Measurements from ENCODE around the gene AKR1B15.
"Not testable (repeated sequence)": the region's sequence is repeated elsewhere in the genome, so short reads cannot be mapped to it uniquely, and the experiment has no call there.

Gene AKR1B15

DNA sequence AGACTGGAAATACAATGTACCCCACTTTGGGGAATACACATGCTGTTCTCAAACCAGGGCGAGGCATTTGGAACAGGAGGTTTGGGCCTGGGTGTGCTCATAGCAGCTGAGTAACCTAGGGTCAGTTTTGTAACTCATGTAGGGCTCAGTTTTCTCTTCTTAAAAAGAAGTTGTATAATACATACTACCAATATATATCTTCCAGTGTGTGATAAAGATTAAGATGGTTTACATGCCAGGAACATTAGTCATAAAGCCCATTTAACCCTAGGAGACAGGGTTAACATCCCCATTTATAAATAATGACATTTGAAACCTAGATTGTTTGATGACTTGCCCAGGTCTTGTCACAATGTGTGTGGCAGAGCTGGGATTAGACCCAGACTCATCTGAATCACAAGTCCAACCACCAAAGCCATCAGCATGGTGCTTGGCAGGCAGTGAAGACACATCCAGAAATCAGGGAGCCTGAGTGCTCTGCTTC lies 15.6 kb upstream of the AKR1B15 start:
- TF ChIP-seq, protein P1, sequence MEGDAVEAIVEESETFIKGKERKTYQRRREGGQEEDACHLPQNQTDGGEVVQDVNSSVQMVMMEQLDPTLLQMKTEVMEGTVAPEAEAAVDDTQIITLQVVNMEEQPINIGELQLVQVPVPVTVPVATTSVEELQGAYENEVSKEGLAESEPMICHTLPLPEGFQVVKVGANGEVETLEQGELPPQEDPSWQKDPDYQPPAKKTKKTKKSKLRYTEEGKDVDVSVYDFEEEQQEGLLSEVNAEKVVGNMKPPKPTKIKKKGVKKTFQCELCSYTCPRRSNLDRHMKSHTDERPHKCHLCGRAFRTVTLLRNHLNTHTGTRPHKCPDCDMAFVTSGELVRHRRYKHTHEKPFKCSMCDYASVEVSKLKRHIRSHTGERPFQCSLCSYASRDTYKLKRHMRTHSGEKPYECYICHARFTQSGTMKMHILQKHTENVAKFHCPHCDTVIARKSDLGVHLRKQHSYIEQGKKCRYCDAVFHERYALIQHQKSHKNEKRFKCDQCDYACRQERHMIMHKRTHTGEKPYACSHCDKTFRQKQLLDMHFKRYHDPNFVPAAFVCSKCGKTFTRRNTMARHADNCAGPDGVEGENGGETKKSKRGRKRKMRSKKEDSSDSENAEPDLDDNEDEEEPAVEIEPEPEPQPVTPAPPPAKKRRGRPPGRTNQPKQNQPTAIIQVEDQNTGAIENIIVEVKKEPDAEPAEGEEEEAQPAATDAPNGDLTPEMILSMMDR (IDR thresholded peaks at IDR 0.05; ENCODE audit: borderline replicate concordance, insufficient read depth, low read depth, low read length) = no peak
- H3K4me3 ChIP-seq (ENCODE audit: low read depth, low read length) = no peak overlapping the region

DNA sequence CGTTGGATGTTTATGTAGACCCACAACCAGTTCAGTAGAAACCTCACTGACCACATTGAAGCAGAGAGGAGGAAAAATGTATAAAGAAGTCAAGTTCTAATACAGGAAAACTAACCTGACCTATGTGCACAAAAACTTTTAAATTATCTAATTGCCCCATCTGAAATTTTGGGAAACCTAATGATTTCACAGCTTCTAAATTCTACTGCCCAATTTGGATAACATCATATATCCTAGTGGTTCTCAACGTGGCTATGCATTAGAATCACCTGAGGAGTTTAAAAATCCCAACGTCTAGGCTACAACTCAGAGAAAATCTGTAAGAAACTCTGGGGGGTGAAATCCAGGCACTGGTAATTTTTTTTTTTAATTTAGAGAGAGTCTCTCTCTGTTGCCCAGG lies 14.3 kb upstream of the AKR1B15 start:
- TF ChIP-seq, protein P1 (IDR thresholded peaks at IDR 0.05; ENCODE audit: borderline replicate concordance, insufficient read depth, low read depth, low read length) = no peak
- no peak overlapping the region for H3K4me3 ChIP-seq (ENCODE audit: low read depth, low read length)

DNA sequence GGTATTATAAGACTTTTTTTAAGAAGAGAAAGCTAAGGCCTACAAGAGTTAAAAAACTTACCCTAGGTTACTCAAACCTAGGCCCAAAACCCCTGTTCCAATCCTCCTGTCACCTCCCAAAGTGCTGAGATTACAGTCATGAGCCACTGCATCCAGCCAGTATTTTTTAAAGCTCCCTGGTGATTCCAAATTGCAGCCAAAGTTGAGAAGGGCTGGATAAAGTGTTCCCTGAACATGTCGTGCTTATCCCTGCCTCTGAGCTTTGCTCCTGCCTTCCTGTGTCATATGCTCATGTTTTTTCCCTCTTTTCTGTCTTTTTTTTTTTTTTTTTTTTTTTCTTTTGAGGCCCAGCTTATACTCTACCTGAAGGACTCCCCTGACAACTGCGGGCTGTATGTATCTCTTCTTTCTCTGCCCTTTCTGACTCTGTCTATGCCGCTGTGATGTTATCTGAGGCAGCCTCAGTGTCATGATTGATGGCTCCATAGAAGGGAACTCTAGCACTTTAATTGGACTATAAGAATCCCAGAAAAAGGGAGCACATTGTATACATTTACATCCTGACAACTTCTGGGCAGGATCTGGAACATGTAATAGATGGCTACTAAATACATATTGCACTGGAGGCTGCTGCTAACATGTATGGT lies 13.5 kb upstream of the AKR1B15 start:
- TF ChIP-seq, protein P1 (IDR thresholded peaks at IDR 0.05; ENCODE audit: borderline replicate concordance, insufficient read depth, low read depth, low read length) = no peak
- H3K4me3 ChIP-seq (ENCODE audit: low read depth, low read length) = no peak overlapping the region

DNA sequence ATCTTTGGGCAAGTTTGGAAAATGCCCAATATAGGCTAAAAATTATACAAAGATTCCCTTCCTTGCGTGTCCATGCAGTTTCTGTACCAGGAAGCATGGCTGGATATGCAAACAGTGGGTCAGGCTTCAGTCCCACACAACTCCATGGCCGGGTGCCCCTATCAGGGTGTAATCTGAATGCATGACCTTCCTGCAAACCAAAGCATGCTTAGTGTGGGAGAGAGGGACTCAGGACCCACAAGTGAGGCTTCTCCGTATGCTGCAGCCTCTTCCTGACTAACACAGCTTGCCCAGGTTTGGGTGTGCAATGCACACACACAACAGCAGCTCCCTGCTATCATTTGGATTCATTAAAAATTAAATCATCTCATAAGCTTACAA lies 13.0 kb upstream of the AKR1B15 start:
- TF ChIP-seq, protein P1 (IDR thresholded peaks at IDR 0.05; ENCODE audit: borderline replicate concordance, insufficient read depth, low read depth, low read length) = no peak
- H3K4me3 ChIP-seq (ENCODE audit: low read depth, low read length) = no peak overlapping the region

DNA sequence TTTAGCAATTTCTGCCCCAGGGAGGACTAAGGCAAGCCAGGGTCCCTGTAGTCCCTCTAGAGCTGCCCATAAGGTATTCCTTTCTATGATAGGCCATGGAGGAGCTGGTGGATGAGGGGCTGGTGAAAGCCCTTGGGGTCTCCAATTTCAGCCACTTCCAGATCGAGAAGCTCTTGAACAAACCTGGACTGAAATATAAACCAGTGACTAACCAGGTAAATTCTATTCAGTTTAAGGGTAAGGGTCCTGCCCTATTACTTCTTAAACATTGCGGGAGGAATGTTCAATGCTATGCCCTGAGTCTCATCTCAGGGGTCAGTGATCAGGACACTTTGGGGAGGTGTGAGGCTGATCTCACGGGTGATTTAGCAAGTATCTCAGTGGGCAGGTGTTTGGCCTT lies 12.4 kb upstream of the AKR1B15 start:
- H3K4me3 ChIP-seq (ENCODE audit: low read depth, low read length) = not testable (repeated sequence)

DNA sequence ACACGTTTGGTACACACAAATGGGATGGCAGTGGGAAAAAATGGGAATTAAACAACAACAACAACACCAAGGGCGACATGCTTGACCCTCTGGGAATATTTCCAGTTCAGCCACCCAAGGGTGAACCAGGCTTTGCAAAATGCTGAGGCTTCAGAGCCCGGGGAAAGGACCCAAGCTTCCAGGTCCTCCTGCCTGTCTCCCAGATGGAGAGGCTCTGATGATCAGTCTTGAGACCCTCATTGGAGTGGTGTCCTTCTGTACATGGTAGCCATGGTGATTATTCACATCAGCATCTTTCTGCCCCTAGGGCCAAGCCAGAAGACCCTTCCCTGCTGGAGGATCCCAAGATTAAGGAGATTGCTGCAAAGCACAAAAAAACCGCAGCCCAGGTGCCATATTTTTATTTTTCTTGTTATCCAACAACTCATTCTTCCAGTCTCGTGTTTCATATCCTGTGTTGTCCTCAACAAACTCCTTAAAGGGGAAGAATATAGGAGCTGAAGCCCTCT lies 11.6 kb upstream of the AKR1B15 start:
- not testable (repeated sequence) for H3K4me3 ChIP-seq (ENCODE audit: low read depth, low read length)

DNA sequence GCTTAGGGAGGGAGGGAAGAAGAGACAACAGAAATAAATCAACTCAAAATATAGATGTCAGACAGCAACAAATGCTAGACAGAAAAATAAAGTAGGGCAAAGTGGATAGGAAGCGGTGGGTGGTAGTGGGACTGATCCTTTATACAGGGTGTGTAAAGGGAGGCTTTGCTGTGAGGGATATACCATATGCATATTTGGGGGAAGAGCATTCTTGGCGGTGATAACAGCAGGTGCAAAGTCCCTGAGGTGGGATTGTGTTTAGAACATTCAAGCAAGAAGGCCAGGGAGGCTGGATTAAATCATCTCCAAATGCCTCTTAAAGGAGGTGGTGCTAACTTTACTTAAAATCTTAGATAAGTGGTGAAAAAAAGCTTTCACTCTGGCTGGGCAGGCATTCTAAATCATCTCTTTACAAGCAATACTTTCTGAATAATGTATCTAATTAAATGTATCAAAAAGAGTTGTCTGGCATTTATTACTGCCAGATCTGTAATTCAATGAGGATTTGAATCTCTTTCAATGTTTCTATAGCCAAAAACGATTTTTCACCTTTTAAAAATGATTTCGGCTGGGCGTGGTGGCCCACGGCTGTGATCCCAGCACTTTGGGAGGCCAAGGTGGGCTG lies 9.4 kb upstream of the AKR1B15 start:
- TF ChIP-seq, protein P1 (IDR thresholded peaks at IDR 0.05; ENCODE audit: borderline replicate concordance, insufficient read depth, low read depth, low read length) = no peak
- H3K4me3 ChIP-seq (ENCODE audit: low read depth, low read length) = no peak overlapping the region

DNA sequence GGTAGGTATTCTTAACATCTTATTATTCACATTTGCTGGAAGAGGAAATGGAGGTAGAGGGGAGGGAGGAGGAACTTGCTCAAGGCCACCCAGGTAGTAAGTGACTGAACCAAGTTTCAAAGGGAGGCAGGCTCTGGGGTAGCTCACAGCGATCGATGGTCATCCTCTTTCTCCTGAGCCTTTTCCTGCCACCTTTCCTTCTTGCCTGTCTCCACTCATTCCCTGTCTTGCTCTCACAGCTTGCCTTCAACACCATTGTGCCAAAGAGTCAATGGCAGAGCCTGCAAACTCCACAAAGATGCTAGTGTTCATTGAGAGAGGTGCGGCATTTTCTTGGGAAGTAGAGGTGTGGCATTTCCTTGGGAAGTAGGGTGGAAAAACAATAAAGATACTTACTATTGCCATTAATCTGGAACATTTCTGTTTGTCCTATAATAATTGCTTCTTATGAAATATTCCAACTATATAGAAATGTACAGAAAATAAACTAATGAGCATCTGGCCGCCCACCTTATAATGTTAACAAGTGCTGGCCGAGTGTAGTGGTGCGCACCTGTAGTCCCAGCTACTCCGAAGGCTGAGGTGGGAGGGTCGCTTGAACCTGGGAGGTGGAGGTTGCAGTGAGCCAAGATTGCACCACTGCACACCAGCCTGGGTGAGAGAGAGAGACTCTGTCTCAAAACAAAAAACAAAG lies 7.3 kb upstream of the AKR1B15 start:
- not testable (repeated sequence) for H3K4me3 ChIP-seq (ENCODE audit: low read depth, low read length)
